Mucosa of descending colon (tissue), 3 donors: ENCODE measurements around the gene TMEM82. TPM values are rescaled to one million over a fixed set of nuclear protein-coding genes. Genes with fewer than 3 reads are reported as not detected.
"Not testable (repeated sequence)": the region's sequence is repeated elsewhere in the genome, so short reads cannot be mapped to it uniquely, and the experiment has no call there.

Source experiments
- ATAC-seq: fragments of 200-7000 bp; cut with Tn5 transposase; one replicate; pipeline ENCODE4 v1.9.1; 2020; ENCODE audit warnings: mild to moderate bottlenecking, moderate library complexity
- DNase-seq, 3 donors: peaks; one replicate each; pipeline ENCODE4 v3.0.0-alpha.2; 2020
- H3K36me3 ChIP-seq: fragments of 200-600 bp; one replicate; pipeline ENCODE4 v1.8.0; 2021; ENCODE audit warnings: low read depth, mild to moderate bottlenecking
- H3K4me1 ChIP-seq: fragments of 200-600 bp; one replicate; pipeline ENCODE4 v1.8.0; 2021; ENCODE audit warnings: low read depth, mild to moderate bottlenecking
- H3K4me3 ChIP-seq: fragments of 200-600 bp; one replicate; pipeline ENCODE4 v1.8.0; 2021; ENCODE audit warnings: mild to moderate bottlenecking
- H3K9me3 ChIP-seq: fragments of 200-600 bp; one replicate; pipeline ENCODE4 v1.8.0; 2021; ENCODE audit warnings: mild to moderate bottlenecking
- CTCF ChIP-seq: fragments of 200-600 bp; IDR thresholded peaks from one replicate; pipeline ENCODE4 v1.8.0; 2022; ENCODE audit warnings: antibody characterized with exemption, mild to moderate bottlenecking
- intact Hi-C, 2 donors: fragments of 100-400 bp; cut with DNase I in 1 of 2; cut with micrococcal nuclease in 1 of 2; formaldehyde crosslinking; loops; one replicate each; pipeline versions ENCODE4 v1.11.0 to v1.11.1; 2022; cut with DNase I, micrococcal nuclease
- long read RNA-seq, 2 donors: library from polyadenylated mRNA; unstranded; transcript quantifications; one replicate each; pipeline ENCODE4 v2.0.0, GENCODE V29; 2019 to 2021
- total RNA-seq, 3 donors: library from RNA; stranded (reverse); fragmentation: NEBNext Ultra II Directional in 2 of 3; extraction: Animal tissue kit (Norgen Biotek cat#: 25700) in 2 of 3; gene quantifications; one replicate each; pipeline versions ENCODE4 v1.2.1 to v1.2.4, GENCODE V29; 2021 to 2023
- donor health status: DM: no; HTN: no; CAD: no; lungs with moderate emphysema.
- donor health status: DM: no; HTN: no; CAD: no.
- donor health status: DM: no; HTN: yes; CAD: no.

Gene TMEM82
- 10 to 100 TPM in 2 of 3 donors, 1 to 10 TPM in 1; 8.0 to 19.7 (median 16.8) TPM for total RNA-seq
- long read RNA-seq, donor 1, transcript TMEM82-201 (6 exons, 1,520 nt): major isoform, 22 of 24 reads
- long read RNA-seq, donor 1, partial matches to known transcripts: 2 of 24 reads
- long read RNA-seq, donor 1, other reads (novel, unspliced or antisense): 0 of 24 reads
- long read RNA-seq, donor 2, transcript TMEM82-201 (6 exons, 1,520 nt): major isoform, 49 of 58 reads
- long read RNA-seq, donor 2, partial matches to known transcripts: 2 of 58 reads
- long read RNA-seq, donor 2, other reads (novel, unspliced or antisense): 7 of 58 reads

DNA sequence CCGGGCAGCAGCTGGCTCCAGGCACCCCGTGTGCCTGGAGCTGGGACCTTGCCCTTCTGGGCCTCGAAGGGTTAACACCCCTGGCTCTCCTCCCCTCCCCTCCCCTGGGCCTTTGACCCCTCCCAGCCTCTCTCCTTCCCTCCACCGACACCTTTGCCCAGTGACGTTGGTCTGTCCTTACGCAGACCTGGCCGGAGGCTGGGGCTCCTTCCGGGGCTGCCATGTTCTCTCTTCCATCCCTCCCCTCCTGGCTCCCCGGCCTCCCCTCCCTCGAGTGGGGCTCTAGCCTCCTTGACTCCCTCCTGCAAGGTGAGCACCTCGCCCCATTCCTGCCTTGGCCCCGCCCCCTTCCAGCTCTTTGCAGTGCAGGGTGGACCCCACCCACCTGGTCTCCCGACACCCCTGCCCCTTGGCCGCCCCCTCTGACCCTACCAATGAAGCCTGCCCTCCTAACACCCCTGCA, at the start of gene TMEM82:
TSS of gene TMEM82 (plus strand) at position 161 of the 463 bp plus-strand sequence. CDS start at position 222, 61 bp downstream.
- DNase-seq: peak; percentile 72 to 79 (median 78)
- TF ChIP-seq CTCF: no peak
- intact Hi-C loops: no loop called here

GRCh38 chr1:15693371-15693770, 48.9 kb upstream of the TMEM82 start:
- no peaks in the 10 kb centered on the region for H3K9me3 ChIP-seq
- H3K4me3 ChIP-seq: no peak overlapping the region
- no peak for TF ChIP-seq CTCF
- no peak for DNase-seq
- intact Hi-C loops: no loop called here
- no peak for ATAC-seq
- peaks cover 2% of the 10 kb centered on the region for H3K4me1 ChIP-seq
- no peaks in the 10 kb centered on the region for H3K36me3 ChIP-seq

More for the DNA sequence above, at the start of gene TMEM82:
- ATAC-seq: peak; percentile 72
- H3K36me3 ChIP-seq: no peaks in the 10 kb centered on the region
- H3K9me3 ChIP-seq: no peaks in the 10 kb centered on the region
- H3K4me3 ChIP-seq: no peak within 1 kb of the TSS
- H3K4me1 ChIP-seq: peaks cover 28% of the 10 kb centered on the region

GRCh38 chr1:15696956-15697521, 45.3 kb upstream of the TMEM82 start:
- DNase-seq: peak in 1 of 3 donors; percentile 45
- no peak overlapping the region for H3K4me3 ChIP-seq
- H3K9me3 ChIP-seq: no peaks in the 10 kb centered on the region
- no peaks in the 10 kb centered on the region for H3K36me3 ChIP-seq
- peaks cover 2% of the 10 kb centered on the region for H3K4me1 ChIP-seq
- intact Hi-C loops: no loop called here
- peak; percentile 81 for ATAC-seq
- TF ChIP-seq CTCF: no peak

GRCh38 chr1:15698201-15698600, 44.1 kb upstream of the TMEM82 start:
- Histone ChIP-seq H3K9me3 (no peaks in the 10 kb centered on the region), H3K4me3 (no peak overlapping the region), H3K36me3 (no peaks in the 10 kb centered on the region), H3K4me1 (no peaks in the 10 kb centered on the region)
- ATAC-seq: no peak
- intact Hi-C loops: no loop called here
- TF ChIP-seq CTCF: no peak
- no peak for DNase-seq

GRCh38 chr1:15699321-15699720, 43.0 kb upstream of the TMEM82 start:
- DNase-seq, H3K36me3 ChIP-seq, intact Hi-C loops, H3K4me1 ChIP-seq, ATAC-seq, H3K4me3 ChIP-seq, H3K9me3 ChIP-seq: not testable (repeated sequence)

GRCh38 chr1:15700508-15700907, 41.8 kb upstream of the TMEM82 start:
- DNase-seq (no peak), ATAC-seq (no peak)
- no peak overlapping the region for H3K4me3 ChIP-seq
- TF ChIP-seq CTCF: no peak
- intact Hi-C loops: no loop called here
- H3K9me3 ChIP-seq: no peaks in the 10 kb centered on the region
- H3K36me3 ChIP-seq: no peaks in the 10 kb centered on the region
- H3K4me1 ChIP-seq: no peaks in the 10 kb centered on the region
